ENCODE measurements around the gene TMEM154.

DNA sequence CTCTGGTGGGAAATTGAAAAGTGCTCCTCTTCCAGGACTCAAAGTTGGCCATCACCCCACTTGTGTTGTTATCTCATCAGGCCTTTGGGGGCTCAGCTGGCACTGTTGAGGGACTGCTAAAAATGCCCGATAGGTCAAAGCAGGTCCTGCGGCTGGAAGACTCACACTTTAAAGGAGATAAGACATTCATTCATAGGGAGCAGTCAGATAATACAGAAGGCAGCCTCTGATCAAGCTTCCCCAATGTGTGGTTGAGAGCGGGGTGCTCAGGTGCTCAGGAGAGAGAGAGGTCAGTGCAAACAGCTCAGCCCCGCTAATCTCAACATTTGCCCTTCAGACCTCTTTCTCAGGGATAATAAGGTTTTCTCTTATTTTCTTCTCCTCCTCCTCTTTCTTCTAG is 70.3 kb downstream of the TMEM154 start:
- TF ChIP-seq EZH2 (IDR thresholded peaks at IDR 0.05; ENCODE audit: borderline replicate concordance, low read depth, low read length, poor library complexity, severe bottlenecking) = no peak
- TF ChIP-seq, protein P1, sequence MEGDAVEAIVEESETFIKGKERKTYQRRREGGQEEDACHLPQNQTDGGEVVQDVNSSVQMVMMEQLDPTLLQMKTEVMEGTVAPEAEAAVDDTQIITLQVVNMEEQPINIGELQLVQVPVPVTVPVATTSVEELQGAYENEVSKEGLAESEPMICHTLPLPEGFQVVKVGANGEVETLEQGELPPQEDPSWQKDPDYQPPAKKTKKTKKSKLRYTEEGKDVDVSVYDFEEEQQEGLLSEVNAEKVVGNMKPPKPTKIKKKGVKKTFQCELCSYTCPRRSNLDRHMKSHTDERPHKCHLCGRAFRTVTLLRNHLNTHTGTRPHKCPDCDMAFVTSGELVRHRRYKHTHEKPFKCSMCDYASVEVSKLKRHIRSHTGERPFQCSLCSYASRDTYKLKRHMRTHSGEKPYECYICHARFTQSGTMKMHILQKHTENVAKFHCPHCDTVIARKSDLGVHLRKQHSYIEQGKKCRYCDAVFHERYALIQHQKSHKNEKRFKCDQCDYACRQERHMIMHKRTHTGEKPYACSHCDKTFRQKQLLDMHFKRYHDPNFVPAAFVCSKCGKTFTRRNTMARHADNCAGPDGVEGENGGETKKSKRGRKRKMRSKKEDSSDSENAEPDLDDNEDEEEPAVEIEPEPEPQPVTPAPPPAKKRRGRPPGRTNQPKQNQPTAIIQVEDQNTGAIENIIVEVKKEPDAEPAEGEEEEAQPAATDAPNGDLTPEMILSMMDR (conservative IDR thresholded peaks at IDR 0.05; ENCODE audit: low read depth, low read length) = no peak

Measured in A673 (cell line).